K562 (cell line): Measurements from ENCODE around the gene NEU1. TPM values are rescaled to one million over a fixed set of nuclear protein-coding genes. Genes with fewer than 3 reads are reported as not detected.

Experiments used
- CAMTA2 ChIP-seq: fragments of 250-450 bp; sonication (Bioruptor Pico); conservative IDR thresholded peaks from 2 replicates; pipeline ENCODE4 v1.5.1; 2022
- DDX20 ChIP-seq: fragments of 450-650 bp; IDR thresholded peaks from 2 replicates; pipeline ENCODE4 v1.6.1; 2016; ENCODE audit warnings: missing genetic modification characterization, low read depth, mild to moderate bottlenecking, missing compliant biosample characterization, moderate library complexity
- EZH2 ChIP-seq: IDR thresholded peaks from 2 replicates; pipeline ENCODE4 v1.6.1; 2012; ENCODE audit warnings: low read depth, mild to moderate bottlenecking, inconsistent platforms, low read length, borderline replicate concordance
- HLTF ChIP-seq: fragments of 450-650 bp; IDR thresholded peaks from 2 replicates; pipeline ENCODE4 v1.6.1; 2016
- HMGN3 ChIP-seq: IDR thresholded peaks from 2 replicates; pipeline ENCODE4 v1.6.1; 2011; ENCODE audit warnings: borderline replicate concordance, low read depth, mild to moderate bottlenecking, mixed read lengths, low read length; ENCODE audit not compliant: insufficient read length; ENCODE audit errors: extremely low read depth
- ILK ChIP-seq: fragments of 450-650 bp; IDR thresholded peaks from 2 replicates; pipeline ENCODE4 v1.6.1; 2016; ENCODE audit warnings: missing genetic modification characterization, low read depth, mild to moderate bottlenecking, missing compliant biosample characterization, moderate library complexity, borderline replicate concordance
- KLF13 ChIP-seq: fragments of 450-650 bp; IDR thresholded peaks from 2 replicates; pipeline ENCODE4 v1.6.1; 2016; ENCODE audit warnings: missing genetic modification characterization, low read depth, mild to moderate bottlenecking, missing compliant biosample characterization, moderate library complexity, borderline replicate concordance
- RBM25 ChIP-seq: fragments of 200-400 bp; formaldehyde crosslinking; IDR thresholded peaks from 2 replicates; pipeline ENCODE4 v1.6.1; 2018; ENCODE audit warnings: low read length, low read depth, moderate library complexity; ENCODE audit not compliant: severe bottlenecking
- RCOR1 ChIP-seq, 2 experiments: IDR thresholded peaks; 2 replicates each; pipeline ENCODE4 v1.6.1; 2012; ENCODE audit warnings: low read depth in 2 of 2, low read length in 2 of 2, borderline replicate concordance in 1 of 2, improper control_type of control experiment in 1 of 2
- SAFB2 ChIP-seq: fragments of 200-400 bp; formaldehyde crosslinking; IDR thresholded peaks from 2 replicates; pipeline ENCODE4 v1.6.1; 2018; ENCODE audit warnings: borderline replicate concordance, low read length, low read depth, moderate library complexity; ENCODE audit not compliant: severe bottlenecking
- SNIP1 ChIP-seq: fragments of 450-650 bp; IDR thresholded peaks from 2 replicates; pipeline ENCODE4 v1.7.1; 2017; ENCODE audit warnings: low read depth, mild to moderate bottlenecking
- U2AF1 ChIP-seq: fragments of 200-400 bp; formaldehyde crosslinking; optimal IDR thresholded peaks from 2 replicates; pipeline ENCODE3; 2017; ENCODE audit warnings: mild to moderate bottlenecking, low read depth, low read length, moderate library complexity
- XRCC3 ChIP-seq: fragments of 450-650 bp; IDR thresholded peaks from 2 replicates; pipeline ENCODE4 v1.6.1; 2017; ENCODE audit warnings: mild to moderate bottlenecking, moderate library complexity
- ZFP36 ChIP-seq: fragments of 150-350 bp; IDR thresholded peaks from 2 replicates; pipeline ENCODE4 v1.6.1; 2018; ENCODE audit warnings: low read length, low read depth; ENCODE audit not compliant: partially characterized antibody
- ZNF212 ChIP-seq: fragments of 450-650 bp; formaldehyde crosslinking; IDR thresholded peaks from 2 replicates; pipeline ENCODE4 v1.4.0; 2020; ENCODE audit warnings: mild to moderate bottlenecking
- ZNF586 ChIP-seq: fragments of 450-650 bp; formaldehyde crosslinking; conservative IDR thresholded peaks from 2 replicates; pipeline ENCODE4 v1.4.0; 2020; ENCODE audit warnings: mild to moderate bottlenecking, moderate library complexity
- ZNF766 ChIP-seq: fragments of 200-800 bp; sonication (Bioruptor generic); conservative IDR thresholded peaks from 2 replicates; pipeline ENCODE4 v1.6.1; 2016; ENCODE audit warnings: missing genetic modification characterization, missing compliant biosample characterization
- ZNF77 ChIP-seq: fragments of 250-450 bp; sonication (Bioruptor Pico); IDR thresholded peaks from 2 replicates; pipeline ENCODE4 v1.5.0; 2020
- ZNF780A ChIP-seq: fragments of 250-450 bp; sonication (Bioruptor Pico); IDR thresholded peaks from 2 replicates; pipeline ENCODE4 v1.5.0; 2021; ENCODE audit warnings: mild to moderate bottlenecking
- ZNF79 ChIP-seq: fragments of 250-450 bp; sonication (Bioruptor Pico); IDR thresholded peaks from 2 replicates; pipeline ENCODE4 v1.4.0; 2020; ENCODE audit warnings: low read depth, mild to moderate bottlenecking, moderate library complexity
- polyA plus RNA-seq, 8 experiments: library from polyadenylated mRNA; depleted of rRNA in 4 of 8; stranded (reverse) in 5 of 8; unstranded in 3 of 8; fragments of >200 nt; fragmentation: Nextera tagmentation in 2 of 8; fragmentation: Illumina TruSeq in 1 of 8; extraction: Ambion mirVana in 2 of 8; extraction: Trizol in 1 of 8; gene quantifications; 2 replicates each; pipeline versions ENCODE4 v1.2.1 to v1.2.3, GENCODE V29; 2011 to 2014; ENCODE audit warnings: inconsistent platforms in 1 of 8, missing spikeins in 1 of 8
- total RNA-seq, 7 experiments: library from RNA; depleted of rRNA in 6 of 7; stranded (reverse); fragments of >200 nt in 6 of 7; fragmentation: Illumina TruSeq in 2 of 7; extraction: Trizol in 2 of 7; gene quantifications; 2 replicates each; pipeline versions ENCODE4 v1.2.1 to v1.2.3, GENCODE V29; 2011 to 2021; ENCODE audit warnings: low replicate concordance in 1 of 7
- TF ChIP-seq, protein P1 (sequence below): sonication (generic); formaldehyde crosslinking; IDR thresholded peaks from 2 replicates; pipeline ENCODE4 v1.8.1; 2022; ENCODE audit warnings: missing genetic modification reagents
- TF ChIP-seq, protein P2 (sequence below): IDR thresholded peaks from 2 replicates; pipeline ENCODE4 v1.6.1; 2012; ENCODE audit warnings: low read depth, low read length, improper control_type of control experiment, borderline replicate concordance

Gene NEU1
- total and polyA plus RNA-seq, 9 of the 15 experiments (the other 6 are each of a cell fraction or from before 2014, with no cell fraction given), result 14.8 to 67.8 (median 51.0) TPM

DNA sequence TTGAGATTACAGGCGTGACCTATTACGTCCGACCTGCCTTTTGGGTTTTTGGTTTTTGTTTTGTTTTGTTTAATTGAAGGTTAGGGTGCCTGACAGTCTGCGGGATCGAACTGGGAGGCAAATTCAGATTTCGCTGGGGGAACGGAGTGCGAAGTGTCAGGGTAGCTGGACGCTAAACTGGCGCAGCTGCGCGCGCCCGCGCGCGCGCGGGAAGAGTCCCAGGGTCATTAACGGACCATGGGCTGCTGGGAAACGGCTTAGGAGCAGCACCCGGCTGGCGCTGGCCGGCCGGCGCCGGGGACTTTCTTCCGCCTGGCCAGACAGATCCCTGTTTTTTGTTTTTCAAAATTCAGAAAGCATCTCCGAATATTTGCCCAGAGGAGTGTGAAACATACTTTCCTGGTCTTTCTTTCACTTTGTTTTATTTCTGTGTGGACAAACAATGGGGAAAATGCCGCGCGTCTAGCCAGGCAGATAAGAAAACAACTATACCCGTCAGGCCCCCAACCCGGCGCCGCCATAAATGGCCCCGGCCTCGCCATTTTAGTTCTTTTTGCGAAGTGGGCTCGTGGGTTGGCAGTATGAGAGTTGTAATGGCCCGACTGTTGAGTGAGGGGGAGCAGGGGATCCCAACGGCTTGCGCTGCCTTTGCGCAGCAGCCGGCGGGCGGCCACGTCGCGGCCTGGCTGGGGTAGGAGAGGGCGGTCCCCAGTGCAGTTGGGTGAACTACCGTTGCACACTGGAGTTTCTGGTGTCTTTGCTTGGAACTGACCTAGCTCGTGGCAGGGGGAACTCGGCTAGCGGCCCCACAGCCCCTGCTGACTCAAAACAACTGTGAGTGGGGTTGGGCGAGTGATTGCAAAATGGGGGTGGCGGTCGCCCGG is 28.0 kb downstream of the NEU1 start (continued):
- 0 out of 2 replicates have a peak, but pooled peaks have one; percentile 60 for TF ChIP-seq ZNF212 (CRISPR knock-in tag)
- TF ChIP-seq ILK (tag), result peak; percentile 33; the same call in 1 of the 2 replicates
- peak; percentile 65 for TF ChIP-seq ZNF79 (CRISPR knock-in tag)
- no peak for TF ChIP-seq RBM25
- TF ChIP-seq SNIP1, result 0 out of 2 replicates have a peak, but pooled peaks have one; percentile 52
- no peak for TF ChIP-seq ZNF766
- TF ChIP-seq, protein P1, sequence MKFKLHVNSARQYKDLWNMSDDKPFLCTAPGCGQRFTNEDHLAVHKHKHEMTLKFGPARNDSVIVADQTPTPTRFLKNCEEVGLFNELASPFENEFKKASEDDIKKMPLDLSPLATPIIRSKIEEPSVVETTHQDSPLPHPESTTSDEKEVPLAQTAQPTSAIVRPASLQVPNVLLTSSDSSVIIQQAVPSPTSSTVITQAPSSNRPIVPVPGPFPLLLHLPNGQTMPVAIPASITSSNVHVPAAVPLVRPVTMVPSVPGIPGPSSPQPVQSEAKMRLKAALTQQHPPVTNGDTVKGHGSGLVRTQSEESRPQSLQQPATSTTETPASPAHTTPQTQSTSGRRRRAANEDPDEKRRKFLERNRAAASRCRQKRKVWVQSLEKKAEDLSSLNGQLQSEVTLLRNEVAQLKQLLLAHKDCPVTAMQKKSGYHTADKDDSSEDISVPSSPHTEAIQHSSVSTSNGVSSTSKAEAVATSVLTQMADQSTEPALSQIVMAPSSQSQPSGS, result no peak
- TF ChIP-seq ZNF780A, result no peak
- TF ChIP-seq KLF13 (tag), result peak; percentile 47; the same call in 1 of the 2 replicates
- TF ChIP-seq CAMTA2 (CRISPR knock-in tag), result peak; percentile 46; the same call in 1 of the 2 replicates
- TF ChIP-seq HLTF, result peak; percentile 95
- TF ChIP-seq RCOR1 (IDR thresholded peaks at IDR 0.05; ENCODE audit: borderline replicate concordance in 1 of 2, low read depth in 2 of 2, low read length in 2 of 2), result peak in 1 of 2 experiments; percentile 64; a peak in 1 of 4 replicates
- TF ChIP-seq U2AF1, result no peak
- no peak for TF ChIP-seq XRCC3
- 0 out of 2 replicates have a peak, but pooled peaks have one; percentile 77 for TF ChIP-seq ZNF77 (CRISPR knock-in tag)
- TF ChIP-seq EZH2, result no peak
- TF ChIP-seq SAFB2, result no peak
- peak; percentile 38; the same call in 1 of the 2 replicates for TF ChIP-seq ZNF586
- TF ChIP-seq, protein P2, sequence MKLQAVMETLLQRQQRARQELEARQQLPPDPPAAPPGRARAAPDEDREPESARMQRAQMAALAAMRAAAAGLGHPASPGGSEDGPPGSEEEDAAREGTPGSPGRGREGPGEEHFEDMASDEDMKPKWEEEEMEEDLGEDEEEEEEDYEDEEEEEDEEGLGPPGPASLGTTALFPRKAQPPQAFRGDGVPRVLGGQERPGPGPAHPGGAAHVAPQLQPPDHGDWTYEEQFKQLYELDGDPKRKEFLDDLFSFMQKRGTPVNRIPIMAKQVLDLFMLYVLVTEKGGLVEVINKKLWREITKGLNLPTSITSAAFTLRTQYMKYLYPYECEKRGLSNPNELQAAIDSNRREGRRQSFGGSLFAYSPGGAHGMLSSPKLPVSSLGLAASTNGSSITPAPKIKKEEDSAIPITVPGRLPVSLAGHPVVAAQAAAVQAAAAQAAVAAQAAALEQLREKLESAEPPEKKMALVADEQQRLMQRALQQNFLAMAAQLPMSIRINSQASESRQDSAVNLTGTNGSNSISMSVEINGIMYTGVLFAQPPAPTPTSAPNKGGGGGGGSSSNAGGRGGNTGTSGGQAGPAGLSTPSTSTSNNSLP, result peak; percentile 66; the same call in 1 of the 2 replicates
- peak; percentile 71 for TF ChIP-seq DDX20 (tag)
- peak; percentile 15 for TF ChIP-seq ZFP36
- peak; percentile 99 for TF ChIP-seq HMGN3
